Raji (cell line): ENCODE data around the gene OPTC.

ENCODE experiments used
- POLR2A ChIP-seq: IDR thresholded peaks from 2 replicates; pipeline ENCODE4 v1.6.1; 2011; ENCODE audit warnings: low read depth, low read length, control low read depth; ENCODE audit not compliant: insufficient read depth

The OPTC gene

DNA sequence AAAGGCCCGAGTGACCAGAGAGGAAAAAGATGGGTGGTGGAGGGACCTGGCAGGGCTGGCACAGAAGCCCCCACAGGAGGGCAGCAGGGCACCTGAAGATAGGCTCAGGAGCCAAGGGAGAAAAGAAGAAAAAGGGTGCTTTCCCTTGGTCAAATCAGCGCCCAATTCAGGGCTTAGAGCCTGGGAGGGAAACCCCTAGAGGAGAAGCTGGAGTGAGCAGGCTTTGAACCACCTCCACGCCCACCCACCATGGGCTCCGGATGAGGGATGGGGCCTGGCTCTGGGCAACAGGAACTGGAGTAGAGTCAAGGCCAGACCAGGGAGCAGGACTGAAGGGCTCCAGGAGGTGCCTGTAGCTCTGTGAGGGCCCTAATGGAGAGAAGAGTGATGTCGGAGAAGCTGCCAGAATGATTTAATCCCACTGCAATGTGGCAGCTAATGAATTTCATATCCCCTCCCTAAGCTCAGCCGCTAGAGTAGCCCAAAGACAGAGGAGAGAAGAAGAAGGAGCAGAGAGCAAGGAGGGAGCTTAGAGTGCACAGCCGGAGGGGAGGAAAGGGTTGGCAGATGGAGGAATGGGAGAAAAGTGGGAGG, 30.4 kb upstream of the OPTC start:
- no peak for TF ChIP-seq POLR2A

GRCh38 chr1:203464226-203464625, 29.7 kb upstream of the OPTC start:
- no peak for TF ChIP-seq POLR2A

DNA sequence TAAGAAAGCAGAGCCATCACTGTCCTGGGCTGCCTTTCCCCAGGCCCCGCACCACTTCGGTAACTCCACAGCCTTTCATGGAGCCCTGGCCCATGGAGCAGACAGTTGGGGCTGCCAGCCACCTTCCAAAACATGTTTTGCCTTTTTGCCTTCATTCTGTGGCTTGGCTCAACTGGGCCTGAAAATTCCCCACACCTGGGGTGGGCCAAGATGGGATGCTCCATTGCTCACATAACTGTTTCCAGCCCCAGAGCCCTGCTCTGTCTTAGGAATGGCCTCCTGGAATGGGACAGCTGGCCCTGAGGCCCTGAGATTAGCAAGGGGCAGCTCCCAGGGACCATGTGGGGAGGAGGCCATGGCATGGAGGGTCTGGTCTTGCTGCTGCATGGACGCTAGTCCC, 29.2 kb upstream of the OPTC start:
- no peak for TF ChIP-seq POLR2A

GRCh38 chr1:203465146-203465798, 28.7 kb upstream of the OPTC start:
- TF ChIP-seq POLR2A = no peak

DNA sequence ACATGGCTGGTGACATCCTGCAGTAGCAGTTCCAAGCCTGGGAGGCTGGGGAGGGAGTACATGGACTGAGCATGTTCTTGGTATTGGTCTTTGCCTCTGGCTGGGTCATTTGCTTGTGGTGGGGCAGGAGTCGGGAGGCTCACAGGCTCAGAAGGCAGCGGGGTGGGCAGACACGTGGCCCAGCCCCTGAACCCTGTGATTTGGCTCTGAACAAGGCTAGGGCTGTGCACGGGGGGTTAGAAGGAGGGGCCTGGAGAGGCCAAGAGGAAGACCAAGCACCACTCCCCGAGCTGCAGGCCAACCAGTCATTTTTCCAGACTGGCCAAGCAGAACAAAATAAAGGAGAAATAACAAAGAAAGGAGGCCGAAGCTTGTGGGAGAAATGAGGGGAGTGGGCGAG, 28.0 kb upstream of the OPTC start:
- no peak for TF ChIP-seq POLR2A

DNA sequence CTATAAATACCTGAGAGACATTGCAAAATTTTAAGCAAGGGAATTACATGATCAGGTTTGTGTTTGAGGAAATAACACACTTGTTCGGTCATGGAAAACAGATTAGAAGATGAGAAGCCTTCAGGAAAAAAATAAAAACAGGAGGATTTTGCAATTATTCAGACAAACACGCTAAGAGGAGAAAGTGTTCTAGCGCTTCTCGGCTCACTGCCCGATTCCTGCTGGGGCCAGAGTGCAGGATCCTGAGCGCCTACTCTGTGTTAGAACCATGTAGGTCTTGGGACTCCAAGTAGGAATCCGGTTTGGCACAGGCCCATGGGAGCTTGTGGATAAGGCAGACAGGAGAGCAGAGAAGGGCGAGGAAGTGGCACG, 26.4 kb upstream of the OPTC start:
- no peak for TF ChIP-seq POLR2A

GRCh38 chr1:203468326-203468725, 25.6 kb upstream of the OPTC start:
- no peak for TF ChIP-seq POLR2A

- TF ChIP-seq POLR2A = no peak
Measured at GRCh38 chr1:203470240-203470639, 23.7 kb upstream of the OPTC start.

DNA sequence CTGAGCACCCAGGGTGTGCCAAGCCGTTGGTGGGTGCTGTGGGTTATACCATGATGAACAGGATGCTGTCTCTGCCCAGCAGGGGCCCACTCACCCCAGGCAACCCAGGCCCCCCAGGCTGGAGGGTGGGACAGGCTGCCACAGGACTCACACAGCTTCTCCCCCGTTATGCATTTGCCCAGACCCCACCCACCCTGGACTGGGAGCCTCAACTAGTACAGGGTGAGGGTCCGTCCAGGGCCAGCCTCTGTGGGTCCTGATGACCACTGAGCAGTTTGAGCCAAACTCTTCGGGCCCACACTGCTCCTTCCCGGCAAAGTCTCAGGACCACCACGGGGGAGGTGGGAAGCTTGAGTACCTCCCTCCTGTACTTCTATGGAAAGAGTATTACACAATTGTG, 22.1 kb upstream of the OPTC start:
- TF ChIP-seq POLR2A = no peak

- no peak for TF ChIP-seq POLR2A
Measured at GRCh38 chr1:203473281-203473680, 20.7 kb upstream of the OPTC start.

DNA sequence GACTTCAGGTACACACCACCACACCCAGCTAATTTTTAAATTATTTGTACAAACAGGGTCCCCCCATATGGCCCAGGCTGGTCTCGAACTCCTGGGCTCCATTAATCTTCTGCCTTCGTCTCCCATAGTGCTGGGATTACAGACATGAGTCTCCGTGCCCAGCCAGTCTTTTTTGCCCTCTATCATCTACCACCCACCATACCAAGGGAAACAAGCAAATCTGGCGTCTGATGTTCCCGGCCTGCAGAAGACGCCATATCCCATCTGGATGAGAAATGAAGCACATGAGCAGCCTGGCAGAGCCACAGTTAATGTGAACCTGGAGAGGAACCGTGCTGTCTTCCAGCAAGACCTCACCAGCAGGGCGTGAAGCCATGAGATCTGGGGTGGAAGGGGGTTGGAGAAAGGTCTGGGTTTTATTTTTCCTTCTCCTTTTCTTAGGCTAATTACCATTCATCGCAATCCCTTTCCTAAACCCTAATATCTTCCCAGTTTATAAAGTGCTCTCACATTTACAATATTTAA, 20.1 kb upstream of the OPTC start:
- no peak for TF ChIP-seq POLR2A

GRCh38 chr1:203475012-203475981, 18.7 kb upstream of the OPTC start, which contains the start of gene PRELP:
Gene PRELP, plus strand, starts transcription at chr1:203475806. Its CDS starts 7,379 bp downstream, at chr1:203483185.
- TF ChIP-seq POLR2A = no peak

DNA sequence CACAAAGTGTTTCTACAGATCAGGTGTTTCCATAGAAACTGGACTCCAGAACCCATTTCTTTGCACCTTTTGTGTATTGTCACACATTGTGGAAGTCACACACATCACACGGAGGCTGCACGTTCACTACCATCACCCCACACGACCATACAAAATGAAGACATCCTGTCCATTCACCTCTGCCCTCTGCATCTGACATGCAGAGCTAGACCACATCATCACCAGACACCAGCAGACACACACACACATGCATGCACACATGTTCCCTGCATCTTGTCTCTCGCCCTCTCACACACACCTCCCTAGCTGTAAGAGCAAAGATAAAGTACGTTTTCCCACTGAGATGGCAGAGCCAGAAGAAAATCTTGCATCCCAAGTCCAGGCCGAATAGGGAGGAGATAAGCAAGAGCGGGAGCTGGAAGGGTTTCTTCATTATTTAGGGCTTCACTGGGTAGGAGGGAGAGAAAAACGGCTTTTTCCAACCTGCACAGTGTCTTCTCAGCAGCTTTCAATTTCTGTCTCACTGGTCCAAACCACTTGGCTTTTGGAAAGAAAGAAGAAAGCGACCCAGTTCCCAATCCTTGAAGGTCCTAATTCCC, 17.6 kb upstream of the OPTC start:
- no peak for TF ChIP-seq POLR2A

GRCh38 chr1:203477748-203478147, 16.2 kb upstream of the OPTC start:
- TF ChIP-seq POLR2A = no peak

DNA sequence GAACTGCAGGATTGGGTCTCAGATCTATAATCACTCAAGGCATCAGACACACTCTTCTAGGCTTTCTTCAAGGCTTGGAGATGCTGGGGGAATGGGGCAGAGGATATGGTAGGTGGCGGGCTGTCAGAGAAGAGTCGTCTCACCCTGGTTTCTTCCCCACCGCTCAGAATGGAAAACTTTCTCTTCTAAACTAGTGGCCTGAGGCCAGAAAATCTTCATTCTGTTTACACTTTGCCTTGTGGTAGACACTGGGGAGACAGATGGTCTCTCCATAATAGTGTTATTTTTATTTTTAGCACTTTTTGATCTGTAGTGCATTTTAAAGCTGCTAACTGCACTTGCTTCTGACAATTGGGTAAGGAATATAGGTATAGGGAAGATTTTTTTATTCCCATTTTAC, 15.7 kb upstream of the OPTC start:
- TF ChIP-seq POLR2A = no peak
